Activated T-helper 9 cell treated with anti-CD3 and anti-CD28 coated beads, Interleukin-2, amount 50 U/mL, for 16 hours (primary cell): ENCODE measurements around the gene DDHD1.
"Not testable (repeated sequence)": the region's sequence is repeated elsewhere in the genome, so short reads cannot be mapped to it uniquely, and the experiment has no call there.

Experiments
- DNase-seq: peaks from one replicate; pipeline ENCODE4 v3.0.0-alpha.2; 2020; ENCODE audit warnings: low read depth

The DDHD1 gene

DNA sequence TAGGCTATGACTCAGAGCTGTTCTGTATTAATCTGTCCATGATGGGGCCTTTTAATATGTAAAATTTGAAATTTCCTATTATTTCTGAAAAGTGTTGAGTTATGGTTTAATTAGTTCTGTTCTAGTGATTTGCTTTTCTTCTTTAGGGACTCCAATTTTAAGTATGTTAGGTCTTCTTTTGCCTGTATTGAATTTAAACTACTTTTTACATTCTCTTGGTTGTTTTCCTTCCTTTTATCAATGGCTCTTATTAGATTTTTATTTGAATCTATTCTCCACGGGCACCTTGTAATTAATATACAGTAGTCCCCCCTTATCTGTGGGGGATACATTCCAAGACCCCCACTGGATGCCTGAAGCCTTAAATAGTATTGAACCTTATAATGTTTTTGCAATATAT is 46.4 kb downstream of the DDHD1 start:
- no peak for DNase-seq

DNA sequence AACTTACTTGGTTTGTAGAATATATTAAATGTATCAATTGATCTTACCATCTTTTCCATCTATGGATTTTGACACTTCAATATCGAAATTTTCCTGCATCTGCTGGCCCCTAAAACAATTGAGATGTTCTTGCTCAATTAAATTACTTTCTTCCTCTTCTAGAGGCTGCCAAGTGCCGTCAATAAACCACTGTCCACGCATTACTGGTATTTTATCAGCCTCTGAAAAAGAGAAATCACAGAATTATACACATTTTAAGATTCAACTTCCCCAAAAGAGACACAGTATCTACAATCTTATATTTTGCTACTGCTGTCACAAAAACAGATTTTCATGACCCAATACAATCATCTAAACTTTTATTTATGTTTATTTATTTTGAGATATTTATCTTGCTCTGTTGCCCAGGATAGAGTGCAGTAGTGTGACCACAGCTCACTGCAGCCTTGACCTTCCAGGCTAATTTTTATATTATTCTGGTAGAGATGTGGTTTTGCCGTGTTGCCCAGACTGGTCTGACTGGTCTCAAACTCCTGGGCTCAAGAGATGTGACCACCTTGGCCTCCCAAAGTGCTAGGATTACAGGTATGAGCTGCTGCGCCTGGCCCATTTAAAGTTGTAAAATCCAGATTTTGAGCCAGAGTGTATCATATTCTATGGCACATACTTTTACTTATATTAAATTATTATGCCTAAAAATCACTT is 49.3 kb downstream of the DDHD1 start:
- DNase-seq = no peak

DNA sequence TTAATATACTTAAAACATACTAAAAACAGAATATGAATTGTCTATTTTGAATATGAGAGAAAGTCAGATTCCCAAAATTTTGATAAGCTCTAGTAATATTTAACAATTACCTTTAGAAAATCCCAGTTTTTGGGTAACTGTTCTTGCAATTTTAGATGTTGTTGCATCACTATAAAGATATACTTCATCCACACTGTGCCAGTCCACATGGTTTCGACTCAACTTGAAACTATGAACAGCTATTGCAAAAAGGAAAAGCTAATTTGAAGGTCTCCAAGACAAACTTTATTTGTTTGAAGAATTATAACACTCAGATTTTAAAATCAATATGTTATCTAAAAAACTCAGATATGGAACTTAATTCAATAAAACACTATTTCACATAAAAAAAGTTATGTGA is 59.9 kb downstream of the DDHD1 start:
- DNase-seq = no peak

- no peak for DNase-seq
Measured at GRCh38 chr14:53090853-53091252, 62.3 kb downstream of the DDHD1 start.

- not testable (repeated sequence) for DNase-seq
Measured at GRCh38 chr14:53084954-53085353, 68.2 kb downstream of the DDHD1 start.

GRCh38 chr14:53064475-53064874 is 88.6 kb downstream of the DDHD1 start:
- no peak for DNase-seq

DNA sequence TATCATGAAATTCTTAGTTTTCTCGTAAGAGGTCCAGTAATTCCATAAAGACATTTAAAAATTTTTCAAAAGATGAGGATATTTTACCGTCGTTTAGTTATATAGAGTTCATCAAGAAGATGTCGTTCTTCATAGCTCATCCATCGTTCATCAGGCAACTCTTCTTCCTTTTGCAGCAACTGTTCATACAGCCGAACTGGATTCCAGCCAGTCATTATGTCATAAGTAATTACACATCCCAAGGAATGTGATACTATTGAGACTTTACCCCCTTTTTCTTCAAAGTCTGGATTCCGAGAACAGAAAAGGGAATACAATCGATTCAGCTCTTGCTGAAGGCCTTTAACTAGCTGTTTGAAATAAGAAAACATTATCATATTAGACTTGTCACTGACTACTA is 90.3 kb downstream of the DDHD1 start:
- DNase-seq = no peak

DNA sequence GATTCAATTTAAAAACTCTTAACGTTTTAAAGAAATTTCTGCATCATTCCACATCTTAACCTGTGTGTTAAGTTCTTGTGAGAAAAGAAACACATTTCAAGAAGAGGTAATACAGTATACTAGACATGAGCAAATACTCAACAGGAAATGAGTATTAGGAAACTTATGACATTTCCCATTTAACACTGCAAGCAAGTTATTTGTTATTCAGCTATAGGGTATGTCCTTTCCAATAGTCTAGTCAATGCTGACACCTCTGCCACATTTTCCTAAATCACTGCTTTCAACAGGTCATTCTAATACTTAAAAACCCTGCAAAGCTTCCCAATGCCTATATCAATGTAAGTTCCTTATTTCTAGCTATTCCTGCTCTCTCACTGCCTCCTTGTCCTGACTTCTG is 93.1 kb downstream of the DDHD1 start:
- no peak for DNase-seq

GRCh38 chr14:53055003-53055402 is 98.1 kb downstream of the DDHD1 start:
- DNase-seq = no peak

DNA sequence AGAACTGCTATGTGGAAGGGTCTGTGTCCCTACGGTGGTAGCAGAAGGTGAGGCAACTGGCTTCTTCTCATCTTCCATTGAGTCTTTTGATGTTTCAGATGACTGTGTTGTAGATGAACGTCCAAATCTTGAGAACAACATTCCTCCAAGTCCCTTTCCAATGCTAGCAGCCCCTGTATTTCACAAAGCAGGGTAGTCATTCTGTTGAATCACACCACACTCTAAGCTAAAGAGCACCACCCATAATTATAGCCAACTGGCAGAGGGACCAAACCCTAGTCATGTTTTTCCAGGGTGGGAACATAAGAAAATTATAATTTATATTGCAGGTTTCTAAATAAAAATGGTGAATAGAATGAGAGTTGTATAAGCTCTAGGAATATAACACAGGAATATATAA is 98.7 kb downstream of the DDHD1 start:
- no peak for DNase-seq

GRCh38 chr14:53048631-53049030 is 104.5 kb downstream of the DDHD1 start:
- DNase-seq = no peak

DNA sequence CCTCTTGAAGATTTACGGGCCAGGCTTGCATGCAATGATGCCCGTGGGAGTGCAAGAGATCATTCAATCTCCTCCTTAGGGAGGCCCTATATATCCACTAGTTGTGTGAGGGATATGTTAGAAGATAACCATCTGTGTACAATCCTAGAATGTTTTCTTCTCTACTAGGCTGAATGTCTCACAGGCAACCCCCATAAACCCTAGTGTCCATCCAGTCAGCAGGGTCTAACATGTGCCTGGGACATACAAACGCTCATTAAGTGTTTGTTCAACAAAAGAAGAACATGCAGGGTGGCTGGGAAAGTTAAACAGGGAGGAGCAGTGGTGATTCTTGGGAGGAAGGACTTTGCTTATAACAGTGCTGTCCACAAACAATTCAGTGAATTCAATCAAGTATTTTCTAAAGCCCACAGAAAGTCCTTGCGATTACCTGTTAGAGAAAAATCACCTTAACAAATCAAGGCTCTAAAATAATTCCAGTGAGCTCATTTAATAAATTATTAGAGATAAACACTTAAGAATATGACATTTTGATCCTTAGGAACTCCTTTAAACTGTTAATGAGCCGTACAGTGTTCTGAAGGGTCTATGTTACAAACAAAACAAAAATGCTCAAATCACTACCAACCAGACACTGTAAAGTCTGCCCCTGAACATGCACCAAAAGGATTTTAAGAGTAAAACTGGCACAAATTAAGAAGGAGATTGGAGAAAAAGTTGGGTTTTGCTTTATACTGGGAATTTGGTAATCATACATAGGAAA is 105.6 kb downstream of the DDHD1 start:
- DNase-seq = no peak

- no peak for DNase-seq
Measured at GRCh38 chr14:53044486-53044885, 108.6 kb downstream of the DDHD1 start.

GRCh38 chr14:53043027-53043581 is 110.0 kb downstream of the DDHD1 start:
- DNase-seq = no peak

GRCh38 chr14:53042480-53042879 is 110.6 kb downstream of the DDHD1 start:
- no peak for DNase-seq

- DNase-seq = no peak
Measured at GRCh38 chr14:53041067-53041466, 112.1 kb downstream of the DDHD1 start.

DNA sequence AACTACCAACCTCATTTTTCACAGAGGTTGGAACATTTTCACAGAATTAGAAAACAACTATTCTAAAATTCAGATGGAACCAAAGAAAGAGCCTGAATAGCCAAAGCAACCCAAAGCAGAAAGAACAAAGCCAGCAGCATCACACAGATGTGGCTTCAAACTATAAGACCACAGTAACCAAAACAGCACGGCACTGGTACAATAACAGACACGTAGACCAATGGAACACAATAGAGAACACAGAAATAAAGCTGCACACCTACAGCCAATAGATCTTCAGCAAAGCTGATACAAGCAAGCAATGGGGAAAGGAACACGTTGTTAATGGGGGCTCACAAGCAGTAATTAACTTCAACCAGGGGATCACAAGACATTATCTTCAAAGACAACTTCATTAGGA is 114.5 kb downstream of the DDHD1 start:
- no peak for DNase-seq

DNA sequence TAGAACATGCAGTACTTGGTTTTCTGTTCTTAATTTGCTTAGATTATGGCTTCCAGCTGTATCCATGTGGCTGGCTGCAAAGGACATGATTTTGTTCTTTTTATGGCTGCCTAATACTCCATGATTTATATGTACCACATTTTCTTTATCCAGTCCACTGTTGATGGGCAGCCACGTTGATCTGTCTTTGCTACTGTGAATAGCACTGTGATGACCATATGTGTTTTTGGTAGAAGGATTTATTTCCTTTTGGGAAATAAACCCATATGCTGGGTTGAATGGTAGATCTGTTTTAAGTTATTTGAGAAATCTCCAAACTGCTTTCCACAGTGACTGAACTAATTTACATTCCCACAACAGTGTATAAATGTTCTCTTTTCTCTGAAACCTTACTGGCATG is 116.1 kb downstream of the DDHD1 start:
- DNase-seq = no peak

DNA sequence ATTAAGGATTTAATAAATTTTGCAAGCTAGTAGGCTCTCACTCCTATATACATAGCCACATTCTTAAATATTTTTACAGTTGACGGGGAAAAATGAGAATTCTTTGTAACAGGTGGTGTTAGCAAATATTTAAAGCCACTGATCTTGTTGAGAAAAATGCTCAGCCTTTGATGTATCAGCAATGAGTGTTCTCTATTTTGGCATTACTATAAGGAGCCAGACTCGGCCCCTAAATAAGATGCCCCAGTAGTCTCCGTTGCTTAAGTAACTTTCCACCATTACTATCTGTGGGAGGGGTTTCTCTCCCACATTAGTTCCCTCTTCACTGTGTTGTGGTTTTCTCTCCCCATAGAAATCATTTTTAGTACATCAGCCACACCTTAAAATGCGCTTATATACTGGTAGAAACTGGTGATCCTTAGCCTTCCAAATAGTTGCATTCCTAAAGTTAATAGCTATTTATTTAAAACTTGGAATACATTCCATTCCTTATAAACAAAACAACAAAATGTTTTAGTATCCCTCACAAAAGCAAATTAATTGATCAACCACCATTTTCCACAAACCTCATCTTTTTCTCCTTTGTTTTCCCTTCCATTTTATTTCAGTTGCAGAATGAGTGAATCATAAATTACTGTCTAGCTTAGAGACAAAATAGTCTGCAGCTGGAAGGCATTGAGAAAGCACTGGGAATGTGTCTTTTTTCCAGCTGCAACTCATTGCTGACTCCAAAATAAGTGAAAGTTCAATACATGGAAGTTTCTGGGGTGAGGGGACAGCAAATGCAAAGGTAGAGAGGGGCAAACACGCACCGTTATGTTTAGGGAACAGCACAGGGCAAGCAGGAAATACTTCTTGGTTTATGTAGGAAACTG is 117.5 kb downstream of the DDHD1 start:
- DNase-seq = no peak

DNA sequence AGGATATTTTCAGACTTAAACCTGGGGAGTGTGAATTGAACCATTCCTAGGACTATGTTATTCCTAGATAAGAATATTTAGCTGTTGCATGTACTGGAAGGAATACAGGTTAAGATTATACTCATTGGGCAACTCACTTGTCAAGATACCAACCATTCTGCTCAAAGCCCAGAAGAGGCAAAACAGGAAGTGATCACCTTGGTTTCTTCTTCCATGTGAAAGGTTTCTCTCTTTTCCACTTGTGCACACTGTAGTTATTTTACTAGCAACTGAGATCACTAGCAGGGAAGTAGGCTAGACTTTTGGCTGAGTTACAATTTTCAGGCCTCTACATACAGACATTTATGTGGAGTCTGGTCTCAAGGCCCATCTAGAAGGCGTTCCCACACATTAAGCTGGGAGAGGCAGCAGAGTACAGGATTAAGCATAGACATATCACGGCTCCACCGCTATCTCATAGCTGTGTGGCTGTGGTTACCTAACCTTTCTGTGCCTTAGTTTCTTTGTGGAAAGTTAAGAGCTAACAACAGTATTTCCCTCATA is 118.4 kb downstream of the DDHD1 start:
- DNase-seq = no peak

DNA sequence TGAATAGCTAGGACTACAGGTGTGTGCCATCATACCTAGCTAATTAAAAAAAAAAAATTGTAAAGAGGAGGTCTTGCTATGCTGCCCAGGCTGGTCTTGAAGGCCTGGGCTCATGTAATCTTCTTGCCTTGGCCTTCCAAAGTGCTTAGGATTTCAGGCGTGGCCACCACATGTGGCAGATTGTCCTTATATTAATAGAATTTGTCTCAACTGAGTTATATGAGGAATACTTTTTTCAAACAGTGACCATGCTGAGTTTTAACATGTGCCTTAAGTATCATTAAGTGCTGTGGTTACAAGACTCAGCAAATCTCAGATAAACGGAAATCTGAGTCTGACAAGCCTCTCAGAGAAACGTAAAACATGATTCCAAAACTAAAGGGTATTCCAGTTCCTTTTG is 119.1 kb downstream of the DDHD1 start:
- DNase-seq = no peak

GRCh38 chr14:53032838-53033390 is 120.2 kb downstream of the DDHD1 start:
- DNase-seq = no peak
